ENCODE data around the gene BIN2.

Gene BIN2

GRCh38 chr12:51244269-51244668, 79.7 kb downstream of the BIN2 start:
- no peak overlapping the region for H3K4me3 ChIP-seq (ENCODE audit: low read depth in 1 of 2, low read length in 2 of 2)
- no peak overlapping the region for H3K27ac ChIP-seq (ENCODE audit: low read depth, low read length)
- H3K9me3 ChIP-seq (ENCODE audit: low read length), result no peaks in the 10 kb centered on the region
- peaks cover 17% of the 10 kb centered on the region for H3K4me1 ChIP-seq (ENCODE audit: insufficient read depth, low read length)
- no peaks in the 10 kb centered on the region for H3K27me3 ChIP-seq (ENCODE audit: control insufficient read depth in 1 of 2, insufficient read depth in 2 of 2, low read length in 2 of 2)
- no peak overlapping the region for H3K9ac ChIP-seq (ENCODE audit: low read length)
- peaks cover 46% of the 10 kb centered on the region for H3K36me3 ChIP-seq (ENCODE audit: insufficient read depth, low read length)

- Histone ChIP-seq H3K9me3 (ENCODE audit: low read length) (no peaks in the 10 kb centered on the region), H3K27ac (ENCODE audit: low read depth, low read length) (no peak overlapping the region), H3K4me1 (ENCODE audit: insufficient read depth, low read length) (peaks cover 21% of the 10 kb centered on the region), H3K27me3 (ENCODE audit: control insufficient read depth in 1 of 2, insufficient read depth in 2 of 2, low read length in 2 of 2) (no peaks in the 10 kb centered on the region), H3K4me3 (ENCODE audit: low read depth in 1 of 2, low read length in 2 of 2) (no peak overlapping the region), H3K36me3 (ENCODE audit: insufficient read depth, low read length) (peaks cover 46% of the 10 kb centered on the region), H3K9ac (ENCODE audit: low read length) (no peak overlapping the region)
These were observed 81.1 kb downstream of the BIN2 start for GRCh38 chr12:51242876-51243275.

- no peaks in the 10 kb centered on the region for H3K27me3 ChIP-seq (ENCODE audit: control insufficient read depth in 1 of 2, insufficient read depth in 2 of 2, low read length in 2 of 2)
- no peak overlapping the region for H3K27ac ChIP-seq (ENCODE audit: low read depth, low read length)
These were observed 81.9 kb downstream of the BIN2 start for GRCh38 chr12:51242120-51242519.

GRCh38 chr12:51240971-51241370, 83.0 kb downstream of the BIN2 start:
- Histone ChIP-seq H3K9ac (ENCODE audit: low read length) (no peak overlapping the region), H3K9me3 (ENCODE audit: low read length) (no peaks in the 10 kb centered on the region), H3K36me3 (ENCODE audit: insufficient read depth, low read length) (peaks cover 46% of the 10 kb centered on the region), H3K4me3 (ENCODE audit: low read depth in 1 of 2, low read length in 2 of 2) (no peak overlapping the region), H3K27me3 (ENCODE audit: control insufficient read depth in 1 of 2, insufficient read depth in 2 of 2, low read length in 2 of 2) (no peaks in the 10 kb centered on the region), H3K27ac (ENCODE audit: low read depth, low read length) (no peak overlapping the region), H3K4me1 (ENCODE audit: insufficient read depth, low read length) (peaks cover 17% of the 10 kb centered on the region)

More at GRCh38 chr12:51242120-51242519, 81.9 kb downstream of the BIN2 start:
- Histone ChIP-seq H3K36me3 (ENCODE audit: insufficient read depth, low read length) (peaks cover 46% of the 10 kb centered on the region), H3K4me3 (ENCODE audit: low read depth in 1 of 2, low read length in 2 of 2) (no peak overlapping the region), H3K9me3 (ENCODE audit: low read length) (no peaks in the 10 kb centered on the region), H3K4me1 (ENCODE audit: insufficient read depth, low read length) (peaks cover 17% of the 10 kb centered on the region), H3K9ac (ENCODE audit: low read length) (no peak overlapping the region)

- peaks cover 17% of the 10 kb centered on the region for H3K4me1 ChIP-seq (ENCODE audit: insufficient read depth, low read length)
- peak within 1 kb of the TSS; percentile 100 for H3K27ac ChIP-seq (ENCODE audit: low read depth, low read length)
- peak within 1 kb of the TSS; percentile 99 to 100 for H3K4me3 ChIP-seq (ENCODE audit: low read depth in 1 of 2, low read length in 2 of 2)
- peak within 1 kb of the TSS; percentile 99 for H3K9ac ChIP-seq (ENCODE audit: low read length)
- H3K9me3 ChIP-seq (ENCODE audit: low read length), result no peaks in the 10 kb centered on the region
- H3K27me3 ChIP-seq (ENCODE audit: control insufficient read depth in 1 of 2, insufficient read depth in 2 of 2, low read length in 2 of 2), result no peaks in the 10 kb centered on the region
- H3K36me3 ChIP-seq (ENCODE audit: insufficient read depth, low read length), result peaks cover 34% of the 10 kb centered on the region
These were observed 85.3 kb downstream of the BIN2 start, which contains the start of gene DAZAP2 for GRCh38 chr12:51238510-51239334. DAZAP2 (plus strand) TSS chr12:51238826; CDS start chr12:51238908, 82 bp downstream.

- no peaks in the 10 kb centered on the region for H3K27me3 ChIP-seq (ENCODE audit: control insufficient read depth in 1 of 2, insufficient read depth in 2 of 2, low read length in 2 of 2)
- peak overlapping the region; percentile 100 for H3K27ac ChIP-seq (ENCODE audit: low read depth, low read length)
- H3K9me3 ChIP-seq (ENCODE audit: low read length), result no peaks in the 10 kb centered on the region
- peak overlapping the region; percentile 99 to 100 for H3K4me3 ChIP-seq (ENCODE audit: low read depth in 1 of 2, low read length in 2 of 2)
- H3K9ac ChIP-seq (ENCODE audit: low read length), result peak overlapping the region; percentile 74
- peaks cover 32% of the 10 kb centered on the region for H3K36me3 ChIP-seq (ENCODE audit: insufficient read depth, low read length)
- peaks cover 17% of the 10 kb centered on the region for H3K4me1 ChIP-seq (ENCODE audit: insufficient read depth, low read length)
These were observed 85.9 kb downstream of the BIN2 start for GRCh38 chr12:51238037-51238509.

GRCh38 chr12:51234530-51234929, 89.4 kb downstream of the BIN2 start:
- Histone ChIP-seq H3K4me1 (ENCODE audit: insufficient read depth, low read length) (peaks cover 5% of the 10 kb centered on the region), H3K9me3 (ENCODE audit: low read length) (no peaks in the 10 kb centered on the region), H3K27me3 (ENCODE audit: control insufficient read depth in 1 of 2, insufficient read depth in 2 of 2, low read length in 2 of 2) (no peaks in the 10 kb centered on the region), H3K36me3 (ENCODE audit: insufficient read depth, low read length) (no peaks in the 10 kb centered on the region), H3K4me3 (ENCODE audit: low read depth in 1 of 2, low read length in 2 of 2) (no peak overlapping the region), H3K27ac (ENCODE audit: low read depth, low read length) (no peak overlapping the region), H3K9ac (ENCODE audit: low read length) (no peak overlapping the region)

GRCh38 chr12:51232642-51233041, 91.3 kb downstream of the BIN2 start:
- Histone ChIP-seq H3K4me1 (ENCODE audit: insufficient read depth, low read length) (no peaks in the 10 kb centered on the region), H3K9me3 (ENCODE audit: low read length) (no peaks in the 10 kb centered on the region), H3K27me3 (ENCODE audit: control insufficient read depth in 1 of 2, insufficient read depth in 2 of 2, low read length in 2 of 2) (no peaks in the 10 kb centered on the region), H3K27ac (ENCODE audit: low read depth, low read length) (no peak overlapping the region), H3K9ac (ENCODE audit: low read length) (no peak overlapping the region), H3K4me3 (ENCODE audit: low read depth in 1 of 2, low read length in 2 of 2) (no peak overlapping the region), H3K36me3 (ENCODE audit: insufficient read depth, low read length) (no peaks in the 10 kb centered on the region)
